Body of pancreas (tissue), 4 donors: ENCODE measurements around the gene TAF6L. TPM values are rescaled to one million over a fixed set of nuclear protein-coding genes. Genes with fewer than 3 reads are reported as not detected.
"Not testable (repeated sequence)": the region's sequence is repeated elsewhere in the genome, so short reads cannot be mapped to it uniquely, and the experiment has no call there.

ENCODE experiments used
- ATAC-seq: fragments of 150-250 bp; one replicate; pipeline ENCODE4 v1.9.1; 2016
- DNase-seq, 4 donors: peaks; one replicate each; pipeline ENCODE4 v3.0.0-alpha.2; 2019
- H3K27ac ChIP-seq, 4 donors: fragments of 200-600 bp; sonication (generic); 1 replicate in 3 of 4; 2 replicates in 1 of 4; pipeline versions ENCODE4 v1.5.1 to v1.6.1; 2016 to 2019; ENCODE audit warnings: mild to moderate bottlenecking in 1 of 4, mixed read lengths in 1 of 4, moderate library complexity in 1 of 4
- H3K27me3 ChIP-seq, 2 donors: fragments of 200-600 bp; sonication (generic); one replicate each; pipeline ENCODE4 v1.6.0; 2016; ENCODE audit warnings: mild to moderate bottlenecking in 1 of 2
- H3K36me3 ChIP-seq, 2 donors: fragments of 200-600 bp; sonication (generic); replicated peaks in 1 of 2; 2 replicates each; pipeline ENCODE4 v1.5.1; 2016; ENCODE audit warnings: low read depth in 2 of 2; ENCODE audit not compliant: insufficient read depth in 1 of 2
- H3K4me1 ChIP-seq: fragments of 200-600 bp; sonication (generic); one replicate; pipeline ENCODE4 v1.6.0; 2016
- H3K4me3 ChIP-seq, 2 donors: fragments of 200-600 bp; sonication (generic); 1 replicate in 1 of 2; 2 replicates in 1 of 2; pipeline ENCODE4 v1.5.1; 2016 to 2019
- H3K9me3 ChIP-seq, 3 donors: fragments of 200-600 bp; sonication (generic); 1 replicate in 2 of 3; 2 replicates in 1 of 3; pipeline ENCODE4 v1.5.1; 2016
- CTCF ChIP-seq, 7 experiments: fragments of 450-650 bp in 4 of 7; fragments of 200-600 bp in 3 of 7; sonication (generic) in 3 of 7; IDR thresholded peaks; one replicate each; pipeline ENCODE4 v1.5.1; 2016 to 2019; ENCODE audit warnings: antibody characterized with exemption in 7 of 7
- POLR2A ChIP-seq, 3 donors: fragments of 450-650 bp; IDR thresholded peaks; one replicate each; pipeline ENCODE4 v1.6.1; 2016; ENCODE audit warnings: antibody characterized with exemption in 3 of 3, mild to moderate bottlenecking in 2 of 3
- WGBS, 2 donors: methylation state at CpG; one replicate each; pipeline ENCODE4 v1.1.5; 2017; 5-methylcytosine and 5-hydroxymethylcytosine counted together
- intact Hi-C: fragments of 100-400 bp; cut with DNase I; formaldehyde crosslinking; loops from one replicate; pipeline ENCODE4 v1.15.1; 2023
- total RNA-seq, 2 donors: library from RNA; depleted of rRNA; stranded (reverse); fragments of >200 nt; gene quantifications; one replicate each; pipeline ENCODE4 v1.1.0, GENCODE V29; 2016

The TAF6L gene
- total RNA-seq, 2 donors from 2014 or later = 23.9 to 39.9 TPM

- H3K4me3 ChIP-seq = no peak overlapping the region
- no peaks in the 10 kb centered on the region for H3K36me3 ChIP-seq
- H3K4me1 ChIP-seq = peaks cover 11% of the 10 kb centered on the region
- H3K9me3 ChIP-seq = no peaks in the 10 kb centered on the region
- 14 to 20% methylated on average over 1 of the region's 1 CpG for WGBS, 2 donors
- intact Hi-C loops = no loop called here
- TF ChIP-seq POLR2A (IDR thresholded peaks at IDR 0.05) = no peak
- no peak for TF ChIP-seq CTCF (IDR thresholded peaks at IDR 0.05)
- DNase-seq = no peak
- no peak for ATAC-seq
- H3K27ac ChIP-seq = no peak overlapping the region
- no peaks in the 10 kb centered on the region for H3K27me3 ChIP-seq
Measured at GRCh38 chr11:62810748-62811147, 39.6 kb downstream of the TAF6L start.

- peaks cover 1% of the 10 kb centered on the region for H3K4me1 ChIP-seq
- H3K27ac ChIP-seq = no peak overlapping the region
- intact Hi-C loops = no loop called here
- no peaks in the 10 kb centered on the region for H3K27me3 ChIP-seq
- H3K4me3 ChIP-seq = no peak overlapping the region
- H3K9me3 ChIP-seq = no peaks in the 10 kb centered on the region
- WGBS, 2 donors = 74 to 83% methylated on average over 2 of the region's 2 CpGs
- no peak for TF ChIP-seq CTCF (IDR thresholded peaks at IDR 0.05)
- no peak for TF ChIP-seq POLR2A (IDR thresholded peaks at IDR 0.05)
- no peak for DNase-seq
- no peaks in the 10 kb centered on the region for H3K36me3 ChIP-seq
- no peak for ATAC-seq
Measured at GRCh38 chr11:62811659-62812058, 40.5 kb downstream of the TAF6L start.

GRCh38 chr11:62816557-62816956, 45.4 kb downstream of the TAF6L start:
- Histone ChIP-seq H3K9me3 (no peaks in the 10 kb centered on the region), H3K27ac (no peak overlapping the region), H3K36me3 (peaks cover 0 to 21% of the 10 kb centered on the region in 2 donors), H3K4me3 (no peak overlapping the region), H3K27me3 (no peaks in the 10 kb centered on the region), H3K4me1 (no peaks in the 10 kb centered on the region)
- ATAC-seq = no peak
- WGBS, 2 donors = 78 to 90% methylated on average over 8 of the region's 8 CpGs
- intact Hi-C loops = no loop called here
- DNase-seq = no peak
- TF ChIP-seq POLR2A (IDR thresholded peaks at IDR 0.05) (no peak), CTCF (IDR thresholded peaks at IDR 0.05) (no peak)

GRCh38 chr11:62817129-62817528, 45.9 kb downstream of the TAF6L start:
- Histone ChIP-seq H3K27me3 (no peaks in the 10 kb centered on the region), H3K9me3 (no peaks in the 10 kb centered on the region), H3K4me3 (no peak overlapping the region), H3K27ac (no peak overlapping the region), H3K4me1 (no peaks in the 10 kb centered on the region), H3K36me3 (peaks cover 0 to 25% of the 10 kb centered on the region in 2 donors)
- no peak for TF ChIP-seq POLR2A (IDR thresholded peaks at IDR 0.05)
- TF ChIP-seq CTCF (IDR thresholded peaks at IDR 0.05) = no peak
- intact Hi-C loops = no loop called here
- WGBS, 2 donors = 74 to 93% methylated on average over 4 of the region's 4 CpGs
- DNase-seq (no peak), ATAC-seq (no peak)

- 87 to 89% methylated on average over 3 of the region's 3 CpGs for WGBS, 2 donors
- peaks cover 24 to 65% of the 10 kb centered on the region in 2 donors for H3K36me3 ChIP-seq
- intact Hi-C loops = no loop called here
Measured at GRCh38 chr11:62823677-62824076, 52.5 kb downstream of the TAF6L start.

GRCh38 chr11:62828130-62828529, 56.9 kb downstream of the TAF6L start:
- intact Hi-C loops, DNase-seq, H3K27ac ChIP-seq, H3K9me3 ChIP-seq, H3K27me3 ChIP-seq, ATAC-seq, H3K4me3 ChIP-seq: not testable (repeated sequence)
- Histone ChIP-seq H3K36me3 (peaks cover 20 to 34% of the 10 kb centered on the region in 2 donors), H3K4me1 (peaks cover 26% of the 10 kb centered on the region)
- 91 to 98% methylated on average over 8 of the region's 8 CpGs for WGBS, 2 donors

More at GRCh38 chr11:62823677-62824076, 52.5 kb downstream of the TAF6L start:
- TF ChIP-seq CTCF (IDR thresholded peaks at IDR 0.05) (no peak), POLR2A (IDR thresholded peaks at IDR 0.05) (no peak)
- no peak overlapping the region for H3K27ac ChIP-seq
- H3K4me1 ChIP-seq = peaks cover 5% of the 10 kb centered on the region
- no peak overlapping the region for H3K4me3 ChIP-seq
- H3K27me3 ChIP-seq = no peaks in the 10 kb centered on the region
- ATAC-seq (no peak), DNase-seq (no peak)
- no peaks in the 10 kb centered on the region for H3K9me3 ChIP-seq
